Amniotic stem cell (primary cell): ENCODE data around the gene FBXL7.

Experiments
- DNase-seq: peaks from one replicate; lab custom pipeline; 2025; lab: John Stamatoyannopoulos, UW

Gene FBXL7

DNA sequence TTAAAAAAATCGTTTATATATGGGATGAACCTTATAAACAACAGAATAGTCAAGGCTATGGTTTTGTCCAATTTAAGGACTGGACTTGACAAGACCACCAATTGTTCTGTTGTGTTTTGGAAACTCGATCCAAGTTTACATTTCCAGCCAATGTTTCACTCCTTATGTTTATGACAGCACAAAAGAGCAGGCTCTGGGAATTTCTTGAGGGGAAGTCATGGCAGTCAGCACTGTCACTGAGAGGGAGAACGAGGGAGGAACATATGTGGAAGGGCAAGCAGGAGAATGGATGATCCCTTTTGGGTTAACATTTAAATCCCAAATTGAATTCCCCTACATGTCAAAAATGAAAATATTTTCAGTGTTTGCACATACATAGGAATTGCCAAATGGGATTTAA is 387.1 kb downstream of the FBXL7 start:
- DNase-seq: no peak

DNA sequence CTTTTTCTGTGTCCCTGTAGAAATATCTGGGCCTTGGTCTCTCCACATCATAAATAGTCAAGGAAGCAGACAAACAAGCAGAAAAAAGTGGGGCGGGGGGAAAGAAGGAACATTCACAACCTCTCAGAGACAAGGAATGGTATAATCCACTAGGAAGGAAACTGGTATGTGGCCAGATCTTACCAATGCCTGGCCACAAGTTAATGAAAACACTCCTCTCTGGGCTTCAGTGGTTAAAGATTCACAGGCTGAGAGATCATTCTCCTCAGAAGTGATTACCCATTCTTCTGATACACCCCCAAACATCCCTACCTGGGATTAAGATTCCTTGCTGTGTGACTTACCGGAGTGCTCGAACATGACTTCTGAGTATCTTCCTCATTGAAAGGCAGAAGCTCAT is 389.0 kb downstream of the FBXL7 start:
- no peak for DNase-seq

DNA sequence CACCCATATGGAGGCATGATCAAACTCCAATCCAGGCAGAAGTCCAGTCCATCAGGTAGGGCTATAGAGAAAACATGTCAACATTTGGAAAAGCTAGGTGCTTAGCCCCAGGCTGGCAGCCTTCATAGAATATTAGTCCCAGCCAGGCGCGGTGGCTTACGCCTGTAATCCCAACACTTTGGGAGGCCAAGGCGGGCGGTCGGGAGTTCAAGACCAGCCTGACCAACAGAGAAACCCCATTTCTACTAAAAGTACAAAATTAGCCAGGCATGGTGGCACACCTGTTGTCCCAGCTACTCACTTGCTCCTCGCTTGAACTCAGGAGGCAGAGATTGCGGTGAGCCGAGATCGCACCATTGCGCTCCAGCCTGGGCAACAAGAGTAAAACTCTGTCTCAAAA is 393.9 kb downstream of the FBXL7 start:
- DNase-seq: no peak

DNA sequence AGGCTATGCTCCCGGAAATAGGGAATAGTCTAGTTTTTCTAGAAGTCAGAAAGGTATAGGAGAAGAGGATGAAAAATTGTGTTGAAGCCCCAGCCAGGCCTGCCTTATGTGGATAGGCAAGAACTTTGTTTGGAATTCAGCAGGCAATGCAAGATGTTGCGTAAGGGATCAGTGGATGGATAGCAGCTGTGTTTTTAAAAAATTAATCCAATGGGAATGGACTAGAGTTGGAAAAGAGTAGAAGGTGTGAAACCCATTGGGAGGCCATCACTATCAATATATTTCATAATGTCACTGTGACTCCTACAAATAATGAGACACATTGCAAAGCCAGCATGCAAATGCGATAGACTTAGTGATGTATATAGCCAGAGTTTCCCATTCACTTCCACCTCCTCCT is 397.7 kb downstream of the FBXL7 start:
- no peak for DNase-seq

DNA sequence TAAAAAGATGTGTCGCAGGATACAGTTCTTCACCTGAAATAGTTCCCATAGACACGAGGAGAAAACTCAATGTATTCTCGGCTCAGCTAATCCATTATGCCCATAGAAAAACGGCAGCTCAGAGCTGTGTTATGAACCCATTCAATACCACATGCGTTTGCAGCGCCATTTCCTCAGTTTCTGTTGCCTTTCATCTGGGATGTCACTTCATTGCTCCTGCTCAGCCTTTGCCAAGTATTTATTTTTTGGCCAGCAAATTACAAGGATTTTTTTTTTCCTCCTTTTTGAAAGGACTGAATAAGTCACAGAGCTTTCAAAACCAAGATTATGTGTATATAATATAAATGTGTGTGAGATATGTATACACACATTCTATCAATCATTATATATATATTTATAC is 398.7 kb downstream of the FBXL7 start:
- DNase-seq: no peak

DNA sequence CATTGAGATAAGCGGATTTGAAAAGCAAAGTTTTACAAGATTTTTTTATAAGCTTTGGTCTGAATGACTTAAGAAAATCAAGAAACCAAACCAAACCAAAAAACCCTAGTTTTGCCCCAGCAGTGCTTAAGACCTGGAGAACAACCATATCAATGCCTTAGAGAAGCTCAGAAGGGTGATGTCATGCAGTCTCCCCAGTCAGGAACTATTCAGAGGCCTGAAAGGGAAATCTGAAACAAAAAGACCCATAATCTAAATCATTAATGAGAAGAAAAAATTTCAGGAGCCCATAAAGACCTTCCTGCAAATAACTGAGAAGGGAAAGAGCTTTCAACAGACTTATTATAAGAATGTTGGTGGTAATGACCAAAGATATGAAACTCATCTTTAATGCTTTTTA is 399.5 kb downstream of the FBXL7 start:
- DNase-seq: no peak

DNA sequence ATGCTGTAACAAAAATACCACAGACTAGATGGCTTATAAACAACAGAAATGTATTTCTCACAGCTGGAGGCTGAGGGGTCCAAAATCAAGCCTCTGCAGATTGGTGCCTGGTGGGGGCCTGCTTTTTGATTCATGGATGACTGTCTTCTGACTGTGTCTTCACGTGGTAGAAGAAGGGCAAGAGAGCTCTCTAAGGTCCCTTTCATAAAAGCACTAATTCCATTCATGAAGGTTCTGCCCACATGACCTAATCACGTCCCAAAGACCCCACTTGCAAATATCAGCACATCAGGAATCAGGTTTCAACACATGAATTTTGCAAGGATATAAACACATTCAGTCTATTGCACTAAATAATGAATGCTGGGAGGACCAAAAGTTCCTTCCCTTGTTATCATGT is 401.2 kb downstream of the FBXL7 start:
- DNase-seq: no peak

DNA sequence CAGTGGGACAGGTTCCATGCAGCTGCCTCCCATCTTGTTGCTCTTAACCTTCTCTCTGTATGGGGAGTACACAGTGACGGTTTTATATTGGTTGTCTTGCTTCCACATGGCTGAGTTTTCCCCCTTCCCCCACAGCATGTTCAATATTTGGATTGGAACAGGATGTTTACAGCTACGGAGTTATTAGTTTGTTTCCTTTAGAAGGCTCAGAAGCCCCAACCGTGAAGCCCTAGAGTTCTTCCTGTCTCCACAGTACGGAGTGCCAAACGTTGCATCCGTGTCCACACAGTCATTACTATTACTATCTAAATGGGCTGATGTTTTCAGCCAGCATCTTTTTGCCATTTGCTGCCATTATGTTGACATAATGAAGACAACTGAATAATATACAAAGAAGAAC is 402.1 kb downstream of the FBXL7 start:
- DNase-seq: no peak

DNA sequence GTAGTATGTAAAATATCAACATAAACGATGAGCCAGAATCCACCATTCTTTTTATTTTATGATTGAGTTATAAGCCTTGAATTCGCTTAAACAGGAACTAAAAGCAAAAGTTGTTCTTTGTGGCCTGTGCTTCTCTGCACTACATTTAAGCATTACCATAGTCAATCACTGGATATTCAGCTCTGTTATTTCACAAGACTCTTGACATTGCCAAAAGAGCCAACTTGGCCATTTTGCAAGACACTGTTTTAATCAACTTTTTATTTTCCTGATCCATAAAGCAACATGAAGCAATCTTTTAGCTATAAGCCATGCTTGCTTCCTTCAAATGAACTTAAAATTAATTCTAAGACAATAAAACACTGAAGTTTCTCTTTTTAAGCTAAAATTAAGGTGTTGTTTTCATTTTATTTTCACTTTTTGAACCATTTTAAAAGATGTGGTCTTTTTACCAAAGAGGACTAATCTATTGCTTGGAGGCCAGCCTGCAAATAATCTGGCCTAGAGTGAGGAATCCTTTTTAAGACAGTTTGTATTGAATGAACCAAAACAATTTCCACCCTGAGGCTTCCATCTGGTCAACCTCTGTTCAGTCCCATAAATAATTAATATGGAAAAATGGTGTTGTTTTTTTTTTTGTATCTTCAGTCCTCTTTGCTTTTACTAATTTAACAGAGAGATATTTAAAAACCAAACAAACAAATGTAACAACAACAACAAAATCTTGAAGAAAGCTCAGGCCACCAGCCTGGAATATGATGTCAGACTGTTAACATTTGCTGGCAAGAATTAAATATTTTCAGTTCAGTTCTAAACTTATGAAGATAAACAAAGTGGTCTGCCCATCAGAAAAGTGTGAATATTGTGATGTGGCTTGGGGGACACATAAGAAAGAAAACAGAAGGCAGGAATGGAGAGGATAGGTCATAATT is 405.2 kb downstream of the FBXL7 start:
- no peak for DNase-seq

DNA sequence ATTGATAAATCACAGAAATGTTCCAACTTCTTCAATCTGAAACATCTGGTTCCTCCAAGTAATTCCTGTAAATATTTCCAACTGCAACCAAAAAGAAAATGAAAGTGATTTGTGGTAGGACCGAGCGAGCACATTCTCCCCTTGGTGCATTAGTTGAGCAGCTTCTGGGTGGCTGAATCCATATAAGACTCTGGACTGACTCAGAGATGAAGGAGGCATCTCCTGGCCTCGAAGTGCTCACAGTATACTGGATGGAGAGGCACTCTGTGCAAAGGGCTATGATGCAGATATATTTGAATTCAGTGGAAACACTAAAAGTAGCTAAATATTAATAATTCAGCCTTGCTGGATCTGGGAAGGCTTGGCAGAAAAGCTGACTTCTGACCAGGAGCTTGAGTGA is 414.7 kb downstream of the FBXL7 start:
- no peak for DNase-seq

DNA sequence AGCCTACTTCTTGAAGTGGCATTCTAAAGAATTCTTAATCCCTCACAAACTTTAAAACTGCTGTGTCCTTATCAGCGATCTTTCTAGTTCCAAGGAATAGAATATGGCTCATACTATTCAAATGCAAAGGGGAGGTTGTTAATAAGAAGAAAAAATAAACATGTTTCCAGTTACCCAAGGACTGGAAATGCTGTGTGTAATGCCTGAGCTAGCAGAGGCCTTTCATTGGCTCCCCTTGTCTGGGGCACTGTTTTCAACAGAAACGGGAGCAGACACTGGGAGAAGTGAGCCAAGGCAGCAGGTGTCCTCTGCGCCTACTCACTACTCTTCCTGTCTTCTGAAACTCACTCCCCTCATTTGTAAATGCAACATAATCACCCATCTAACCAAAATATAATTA is 426.6 kb downstream of the FBXL7 start:
- DNase-seq: peak; percentile 22

DNA sequence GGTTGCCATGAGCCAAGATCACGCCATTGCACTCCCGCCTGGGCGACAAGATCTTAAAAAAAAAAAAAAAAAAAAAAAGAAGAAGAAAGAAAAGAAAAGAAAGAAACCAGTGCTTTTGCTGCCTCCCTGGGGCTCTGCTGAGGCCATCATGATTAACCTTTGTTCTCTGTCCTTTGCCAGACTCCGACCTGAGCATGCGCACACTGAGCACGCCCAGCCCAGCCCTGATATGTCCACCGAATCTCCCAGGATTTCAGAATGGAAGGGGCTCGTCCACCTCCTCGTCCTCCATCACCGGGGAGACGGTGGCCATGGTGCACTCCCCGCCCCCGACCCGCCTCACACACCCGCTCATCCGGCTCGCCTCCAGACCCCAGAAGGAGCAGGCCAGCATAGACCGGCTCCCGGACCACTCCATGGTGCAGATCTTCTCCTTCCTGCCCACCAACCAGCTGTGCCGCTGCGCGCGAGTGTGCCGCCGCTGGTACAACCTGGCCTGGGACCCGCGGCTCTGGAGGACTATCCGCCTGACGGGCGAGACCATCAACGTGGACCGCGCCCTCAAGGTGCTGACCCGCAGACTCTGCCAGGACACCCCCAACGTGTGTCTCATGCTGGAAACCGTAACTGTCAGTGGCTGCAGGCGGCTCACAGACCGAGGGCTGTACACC is 427.9 kb downstream of the FBXL7 start:
- DNase-seq: no peak

DNA sequence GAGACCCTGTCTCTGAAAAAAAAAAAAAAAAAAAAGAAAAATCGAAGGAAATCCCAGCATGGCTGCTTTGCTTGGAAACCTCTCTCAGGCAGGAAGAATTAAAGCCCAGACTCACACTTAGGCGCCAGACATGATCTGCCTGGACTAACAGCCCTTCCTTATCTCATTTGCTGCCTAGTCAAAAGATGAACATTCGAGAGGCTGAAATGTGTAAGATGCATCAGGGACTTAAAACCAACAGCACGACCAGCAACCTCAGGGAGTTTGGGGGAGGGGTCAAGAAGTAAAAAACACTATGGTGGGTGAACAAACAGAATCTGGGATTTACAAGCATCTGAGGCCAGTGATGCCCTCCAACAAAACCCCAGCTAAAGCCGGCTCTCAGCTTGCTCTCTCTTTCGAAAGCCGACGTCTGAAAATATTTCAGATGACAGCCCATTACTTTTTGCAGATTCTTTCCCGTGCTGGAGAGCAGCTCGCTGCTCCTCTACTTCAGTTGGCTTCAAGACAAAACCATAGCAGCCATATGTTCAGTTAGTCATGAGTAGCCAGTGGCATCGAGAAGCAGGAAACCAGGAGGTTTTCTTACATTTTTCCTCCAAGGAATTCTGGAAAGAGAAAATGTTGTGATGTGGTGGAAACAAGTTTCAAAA is 429.8 kb downstream of the FBXL7 start:
- no peak for DNase-seq

DNA sequence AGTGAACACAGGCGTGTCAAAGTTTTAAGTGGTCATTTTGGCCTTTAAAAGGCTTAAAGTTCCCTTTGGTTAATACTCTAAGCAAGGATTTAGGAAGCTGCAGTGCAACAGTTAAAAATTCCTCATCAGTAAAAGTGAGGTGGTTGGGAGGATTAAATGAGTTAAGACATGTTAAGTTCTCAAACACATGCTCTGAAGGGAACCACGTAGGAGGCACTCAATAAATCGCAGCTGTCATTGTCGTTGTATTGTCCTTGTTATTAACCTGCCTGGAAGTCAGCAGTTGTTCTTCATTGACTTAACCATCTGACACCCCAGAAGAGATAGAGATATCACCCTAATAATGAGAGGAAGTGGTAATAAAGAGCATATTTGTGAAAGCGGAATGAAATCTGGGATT is 432.1 kb downstream of the FBXL7 start:
- no peak for DNase-seq

DNA sequence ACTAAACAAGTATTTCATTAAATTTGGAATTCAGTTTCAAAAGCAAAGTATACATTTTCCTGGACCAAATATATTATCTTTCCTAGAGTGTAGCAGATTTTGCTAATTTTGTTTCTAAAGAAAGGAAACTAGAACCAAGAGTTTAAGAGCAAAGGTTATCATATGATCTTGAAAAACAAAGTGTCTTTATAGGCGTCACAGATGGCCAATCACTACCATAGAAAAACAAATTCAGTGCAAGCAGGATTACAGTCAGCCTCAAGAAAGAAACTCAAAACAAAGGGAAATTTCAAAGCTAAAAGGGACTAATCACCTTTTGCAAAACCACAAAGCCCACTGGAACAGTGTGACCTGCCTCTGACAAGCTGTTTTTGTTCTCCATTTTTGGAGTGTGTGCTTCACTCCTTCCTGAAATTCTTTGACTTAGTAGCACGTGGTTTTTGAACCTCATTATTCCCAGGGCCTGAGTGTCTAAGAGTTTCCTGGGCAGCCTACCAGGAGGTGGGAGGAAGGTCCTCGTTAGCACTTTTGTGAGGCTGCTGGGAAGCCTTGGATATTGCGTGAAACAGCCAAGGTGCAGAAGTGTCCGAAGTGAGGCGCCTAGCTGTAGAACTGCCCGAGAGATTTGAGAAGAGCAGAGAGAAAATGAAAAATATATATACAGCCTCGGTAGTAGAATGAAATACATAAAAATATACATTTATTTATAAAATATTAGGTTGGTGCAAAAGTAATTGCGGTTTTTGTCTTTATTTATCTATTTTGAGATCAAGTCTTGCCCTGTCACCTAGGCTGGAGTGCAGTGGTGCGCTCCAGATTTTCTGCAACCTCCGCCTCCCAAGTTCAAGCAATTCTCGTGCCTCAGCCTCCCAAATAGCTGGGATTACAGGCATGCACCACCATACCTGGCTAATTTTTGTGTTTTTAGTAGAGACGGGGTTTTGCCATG is 433.6 kb downstream of the FBXL7 start:
- no peak for DNase-seq

DNA sequence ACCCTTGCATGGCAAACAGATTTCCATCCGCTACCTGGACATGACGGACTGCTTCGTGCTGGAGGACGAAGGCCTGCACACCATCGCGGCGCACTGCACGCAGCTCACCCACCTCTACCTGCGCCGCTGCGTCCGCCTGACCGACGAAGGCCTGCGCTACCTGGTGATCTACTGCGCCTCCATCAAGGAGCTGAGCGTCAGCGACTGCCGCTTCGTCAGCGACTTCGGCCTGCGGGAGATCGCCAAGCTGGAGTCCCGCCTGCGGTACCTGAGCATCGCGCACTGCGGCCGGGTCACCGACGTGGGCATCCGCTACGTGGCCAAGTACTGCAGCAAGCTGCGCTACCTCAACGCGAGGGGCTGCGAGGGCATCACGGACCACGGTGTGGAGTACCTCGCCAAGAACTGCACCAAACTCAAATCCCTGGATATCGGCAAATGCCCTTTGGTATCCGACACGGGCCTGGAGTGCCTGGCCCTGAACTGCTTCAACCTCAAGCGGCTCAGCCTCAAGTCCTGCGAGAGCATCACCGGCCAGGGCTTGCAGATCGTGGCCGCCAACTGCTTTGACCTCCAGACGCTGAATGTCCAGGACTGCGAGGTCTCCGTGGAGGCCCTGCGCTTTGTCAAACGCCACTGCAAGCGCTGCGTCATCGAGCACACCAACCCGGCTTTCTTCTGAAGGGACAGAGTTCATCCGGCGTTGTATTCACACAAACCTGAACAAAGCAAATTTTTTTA is 436.7 kb downstream of the FBXL7 start:
- DNase-seq: no peak

DNA sequence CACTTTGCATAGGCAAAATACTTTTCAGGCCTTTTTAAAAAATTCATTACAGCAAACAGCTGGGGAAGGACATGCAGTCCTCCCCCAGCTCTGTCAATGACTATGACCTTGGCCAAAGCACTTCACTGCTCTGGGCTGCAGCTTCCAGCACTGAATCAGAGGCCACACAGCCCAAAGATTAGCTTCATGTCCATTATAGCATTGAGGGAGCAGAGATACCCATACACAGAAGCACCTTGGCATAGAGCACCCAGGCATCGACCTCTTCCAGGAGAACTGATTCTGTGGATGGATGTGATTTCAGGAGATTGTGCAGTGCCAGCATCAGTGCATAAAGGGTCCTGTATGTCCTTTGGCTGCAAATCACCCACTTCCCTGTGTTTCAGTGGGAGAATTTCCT is 437.7 kb downstream of the FBXL7 start:
- DNase-seq: no peak

DNA sequence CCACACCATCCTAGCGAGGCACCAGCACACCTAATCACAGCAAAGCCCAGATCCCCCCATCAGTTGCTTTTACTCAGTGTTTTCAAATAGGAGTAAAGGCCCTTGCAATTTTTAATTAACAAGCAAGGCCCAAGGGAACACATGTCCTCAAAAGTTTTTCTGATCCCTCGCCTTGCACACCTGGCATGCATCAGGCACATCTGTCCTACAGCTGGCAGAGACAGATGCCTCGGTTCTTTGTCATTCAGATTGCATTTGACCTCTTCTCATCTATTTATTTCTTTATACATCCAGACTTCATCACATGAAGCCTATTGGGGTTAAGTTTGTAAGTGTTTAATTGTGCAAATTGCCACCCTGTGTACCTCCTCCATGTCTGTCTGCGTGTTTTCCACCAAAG is 438.2 kb downstream of the FBXL7 start:
- no peak for DNase-seq

DNA sequence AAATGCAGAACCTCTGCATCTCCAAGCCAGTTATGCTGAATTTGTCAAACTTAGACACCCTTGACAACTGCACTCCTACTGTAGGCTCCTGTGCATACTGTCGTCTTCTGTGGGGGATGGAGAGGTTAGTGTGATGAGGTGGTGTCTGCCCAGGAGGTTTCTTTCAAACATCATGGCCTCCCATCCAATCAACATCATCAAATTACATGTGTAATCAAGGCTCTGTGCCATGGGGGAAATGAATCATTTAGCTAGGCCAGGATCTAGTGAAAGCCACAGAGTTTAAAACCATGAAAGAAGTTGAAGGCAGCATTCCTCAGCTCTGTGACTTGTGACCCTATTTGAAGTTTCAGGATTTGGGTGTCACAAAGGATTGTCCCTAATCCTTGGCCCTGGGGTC is 439.0 kb downstream of the FBXL7 start:
- DNase-seq: no peak

DNA sequence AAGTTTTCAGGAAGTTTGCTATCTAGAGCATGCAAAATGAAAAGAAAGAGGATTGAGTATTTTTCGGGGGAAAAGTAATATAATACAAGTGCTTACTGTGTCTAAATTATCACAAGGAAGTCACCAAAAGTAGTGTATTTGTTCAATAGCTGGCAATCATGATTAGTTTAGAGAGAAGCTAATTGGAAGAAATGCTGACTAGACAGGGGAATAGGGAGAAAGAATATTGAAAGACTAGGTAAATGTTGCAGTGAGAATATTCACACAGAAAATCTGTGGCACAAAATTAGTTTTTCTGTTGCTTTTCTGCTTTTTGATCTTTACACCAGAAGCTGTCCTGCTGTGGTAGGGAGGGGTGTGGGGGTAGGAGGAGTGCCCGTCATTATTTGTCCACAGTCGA is 440.9 kb downstream of the FBXL7 start:
- no peak for DNase-seq

DNA sequence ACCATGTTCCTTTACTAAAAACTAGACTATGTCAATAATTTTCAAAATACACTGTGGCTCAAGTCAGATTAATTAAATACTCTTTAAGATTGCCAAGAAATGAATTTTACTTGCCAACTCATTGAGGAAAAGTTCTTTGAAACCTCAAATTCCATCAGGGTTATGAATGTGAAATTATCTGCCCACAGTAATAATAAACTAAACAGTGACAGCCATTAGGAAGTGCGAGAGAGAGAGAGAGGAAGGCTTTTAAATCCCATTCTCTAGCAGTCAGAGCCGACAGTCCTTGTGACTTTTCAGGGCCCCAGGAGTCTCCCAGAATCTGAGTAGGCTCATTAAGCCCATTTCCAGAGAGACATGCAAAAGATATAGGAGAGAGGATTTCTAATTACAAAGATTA is 443.5 kb downstream of the FBXL7 start:
- DNase-seq: no peak
